ENCODE results near the gene TMOD1. TPM values are rescaled to one million over a fixed set of nuclear protein-coding genes. Genes with fewer than 3 reads are reported as not detected.

TMOD1 gene
- total RNA-seq: 0.65 and 1.0 TPM in 2 replicates

DNA sequence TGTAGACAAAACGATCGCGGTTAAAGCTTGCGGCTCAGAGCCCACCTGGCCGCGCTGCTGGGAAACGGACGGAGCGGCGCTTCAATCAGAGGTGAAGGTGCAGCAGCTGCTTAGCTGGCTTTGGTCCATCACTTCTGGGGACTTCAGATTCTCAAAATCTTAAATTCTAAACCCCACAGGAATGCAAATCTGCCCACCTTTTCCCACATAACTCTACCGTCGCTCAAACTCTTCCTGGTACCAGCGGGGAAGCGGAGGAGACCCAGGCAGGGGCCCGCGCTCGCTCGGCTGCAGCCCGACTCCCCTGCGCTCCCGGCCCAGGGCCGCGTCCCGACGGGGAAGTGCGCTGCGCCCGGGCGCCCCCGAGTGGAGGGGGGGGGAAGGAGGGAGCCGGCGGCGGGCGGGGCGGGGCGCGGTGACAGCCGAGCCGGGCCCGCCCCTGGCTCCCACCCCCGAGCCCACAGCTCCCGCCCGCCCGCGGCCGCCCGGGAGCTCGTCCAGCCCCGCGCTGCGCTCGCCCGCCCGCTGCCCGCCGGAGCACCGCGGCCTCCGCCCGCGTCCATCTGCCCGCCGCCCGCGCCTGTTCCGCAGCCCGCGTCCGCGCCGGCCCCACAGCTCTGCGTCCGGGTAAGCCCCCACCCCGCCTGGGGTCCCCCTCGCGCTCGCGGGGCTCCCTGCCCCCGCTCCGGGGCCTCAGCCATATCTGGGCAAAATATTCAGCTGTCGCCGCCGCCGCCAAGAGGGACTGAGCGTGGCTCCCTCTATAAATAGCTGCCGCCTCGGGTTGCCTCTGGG lies at the start of gene TMOD1:
Gene TMOD1 (plus strand): TSS at position 490 of the 795 bp plus-strand sequence. CDS start 22,523 bp downstream, outside the sequence.

DNA sequence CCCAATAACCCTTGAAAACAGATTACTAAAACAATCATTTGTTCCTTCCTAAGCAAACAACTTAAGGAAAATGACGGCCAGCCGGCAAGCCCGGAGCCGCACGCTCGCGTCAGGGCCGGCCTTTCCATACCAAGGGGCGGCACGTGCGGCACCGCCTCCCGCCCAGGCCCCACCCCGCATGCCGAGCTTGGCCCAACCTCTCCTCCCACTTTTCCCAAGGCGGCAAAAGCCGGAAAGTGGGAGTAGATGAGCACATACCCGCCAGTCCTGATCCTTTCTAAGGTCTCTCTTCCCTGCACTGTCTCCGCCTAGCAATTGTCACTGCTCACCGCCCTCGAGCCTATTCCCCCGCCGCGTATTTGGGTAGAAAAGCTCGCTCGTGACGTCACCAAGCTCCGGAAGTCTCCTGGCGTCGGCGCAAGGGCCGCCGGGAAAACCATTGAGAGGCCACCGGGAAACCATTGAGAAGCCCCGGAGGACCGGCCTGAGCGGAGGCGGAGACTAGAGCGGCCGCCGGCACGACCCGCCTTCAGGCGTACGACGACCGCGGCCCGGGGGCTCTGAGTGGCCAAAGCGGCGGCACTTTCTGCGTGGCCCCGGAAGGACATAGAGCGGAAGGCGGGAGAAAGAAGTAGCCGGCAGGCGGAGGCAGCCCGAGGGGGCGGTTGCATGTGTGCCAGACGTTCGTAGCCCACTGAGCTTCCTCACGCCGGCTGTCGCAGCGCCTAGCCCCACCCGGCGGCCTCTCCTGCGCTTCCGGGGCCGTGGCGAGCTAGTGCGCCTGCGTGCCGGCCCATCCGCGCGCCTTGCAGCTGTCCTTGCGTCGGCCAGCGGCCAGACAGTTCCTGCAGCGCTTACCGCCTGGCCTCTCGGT lies 131.8 kb downstream of the TMOD1 start, which contains the start of the genes NCBP1 and TSTD2:
Gene NCBP1 (plus strand): TSS at position 837 of the 874 bp plus-strand sequence. CDS start 61 bp downstream, outside the sequence.
Gene TSTD2 (minus strand): TSS at position 384 of the 874 bp plus-strand sequence. CDS start 5,806 bp downstream, outside the sequence.

Other genes starting within 250 kb of the TMOD1 start
- 4.0 and 8.6 TPM in 2 replicates for gene CCDC180, start 194.0 kb upstream of the TMOD1 start, total RNA-seq
- gene TDRD7, start 89.6 kb upstream of the TMOD1 start, total RNA-seq: 10.8 and 14.4 TPM in 2 replicates
- gene TSTD2, start 131.7 kb downstream of the TMOD1 start, total RNA-seq: 17.9 and 18.8 TPM in 2 replicates
- gene NCBP1, start 132.2 kb downstream of the TMOD1 start, total RNA-seq: 31.2 and 37.4 TPM in 2 replicates
- gene XPA, start 195.7 kb downstream of the TMOD1 start, total RNA-seq: 12.5 and 15.4 TPM in 2 replicates

All from articular chondrocyte of knee joint (primary cell).